GM12891 (cell line): ENCODE results near the gene BCKDHA.

Experiments
- POLR2A ChIP-seq: IDR thresholded peaks from 2 replicates; pipeline ENCODE4 v1.6.1; 2011; ENCODE audit warnings: low read depth, low read length, control low read depth
- POLR2AphosphoS5 ChIP-seq: IDR thresholded peaks from 2 replicates; pipeline ENCODE4 v1.6.1; 2011; ENCODE audit warnings: low read depth, low read length, control low read depth
- POU2F2 ChIP-seq: IDR thresholded peaks from 2 replicates; pipeline ENCODE4 v1.6.1; 2011; ENCODE audit warnings: low read depth, mild to moderate bottlenecking, control low read depth, low read length, moderate library complexity
- SPI1 ChIP-seq: IDR thresholded peaks from 2 replicates; pipeline ENCODE4 v1.6.1; 2011; ENCODE audit warnings: low read depth, low read length, control low read depth
- TAF1 ChIP-seq: IDR thresholded peaks from 2 replicates; pipeline ENCODE4 v1.6.1; 2011; ENCODE audit warnings: low read depth, low read length, control low read depth

DNA sequence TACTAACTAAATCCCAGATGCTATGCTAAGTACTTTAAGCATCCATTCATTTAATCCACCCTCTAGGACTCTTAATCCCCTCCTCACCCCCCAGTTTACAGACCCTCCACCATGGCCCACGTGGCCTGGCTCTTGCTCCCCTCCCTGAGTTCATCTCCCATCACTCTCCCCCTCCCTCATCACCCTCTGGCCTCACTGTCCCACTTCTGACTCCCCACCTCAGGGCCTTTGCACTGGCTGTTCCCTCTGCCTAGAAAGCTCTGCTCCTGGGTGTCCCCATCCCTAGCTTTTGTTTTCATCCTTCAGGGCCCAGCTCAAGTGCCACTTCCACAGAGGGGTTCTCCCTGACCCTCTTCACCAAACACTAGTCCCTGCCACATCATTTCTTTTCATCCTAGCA, 37.9 kb upstream of the BCKDHA start:
- TF ChIP-seq POLR2AphosphoS5 (no peak), POU2F2 (no peak), POLR2A (no peak), SPI1 (no peak), TAF1 (no peak)
